ENCODE data around the gene PGAP6. TPM values are rescaled to one million over a fixed set of nuclear protein-coding genes. Genes with fewer than 3 reads are reported as not detected.
A peak's percentile ranks its signal among the peaks of the same experiment; 100 is the strongest.

PGAP6 gene
- total and polyA plus RNA-seq, 2 of the 8 experiments (the other 6 are each of a cell fraction or from before 2014, with no cell fraction given), result 86.8 to 364 TPM

- Histone ChIP-seq H3K18ac (ENCODE audit: extremely low read depth, low read length) (no peak overlapping the region), H3K23me2 (ENCODE audit: low read depth, low read length) (peaks cover 5% of the 10 kb centered on the region), H4K91ac (replicated peaks; ENCODE audit: insufficient read length, low read length) (no peak overlapping the region), H2BK120ac (replicated peaks; ENCODE audit: low read depth, low read length) (no peak overlapping the region), H4K8ac (ENCODE audit: extremely low read depth, insufficient read depth, low read length) (no peak overlapping the region), H3K4ac (replicated peaks; ENCODE audit: insufficient read length, low read depth, low read length) (no peak overlapping the region), H2BK20ac (ENCODE audit: low read length) (no peak overlapping the region), H3K4me1 (replicated peaks in 1 of 4; ENCODE audit: control insufficient read depth in 3 of 4, insufficient read depth in 4 of 4, low read length in 3 of 4) (peaks cover 0 to 26% (median 13%) of the 10 kb centered on the region in 4 experiments; a peak in 6 of 7 replicates), H4K20me1 (replicated peaks in 1 of 2; ENCODE audit: control insufficient read depth in 1 of 2, insufficient read depth in 2 of 2, low read length in 2 of 2) (peaks cover 2 to 21% of the 10 kb centered on the region in 2 experiments), H3K9me3 (ENCODE audit: insufficient read depth in 2 of 2, low read depth in 1 of 2, low read length in 1 of 2) (no peaks in the 10 kb centered on the region), H3K36me3 (ENCODE audit: control insufficient read depth in 2 of 4, insufficient read depth in 4 of 4, low read length in 3 of 4) (peaks cover 7 to 18% (median 14%) of the 10 kb centered on the region in 4 experiments; a peak in 6 of 8 replicates), H3K4me3 (ENCODE audit: extremely low read depth in 1 of 4, insufficient read depth in 2 of 4, low read depth in 3 of 4, low read length in 4 of 4) (no peak overlapping the region), H3K27ac (ENCODE audit: low read depth, low read length) (no peak overlapping the region), H3K14ac (ENCODE audit: insufficient read length) (no peak overlapping the region), H3K9ac (replicated peaks in 1 of 4; ENCODE audit: extremely low read depth in 1 of 4, low read depth in 3 of 4, low read length in 3 of 4) (no peak overlapping the region; a peak in 1 of 7 replicates), H3K79me2 (ENCODE audit: control insufficient read depth in 1 of 2, insufficient read depth in 2 of 2, low read length in 2 of 2) (no peaks in the 10 kb centered on the region; a peak in 1 of 4 replicates), H3K56ac (replicated peaks; ENCODE audit: insufficient read length, low read depth, low read length) (no peak overlapping the region), H3K27me3 (replicated peaks in 1 of 4; ENCODE audit: control insufficient read depth in 3 of 4, extremely low read depth in 1 of 4, insufficient read depth in 3 of 4, low read length in 3 of 4) (no peaks in the 10 kb centered on the region), H2AK5ac (ENCODE audit: low read depth, low read length) (peak overlapping the region; percentile 79; the same call in 1 of the 2 replicates), H3K4me2 (ENCODE audit: insufficient read depth in 1 of 2, low read depth in 2 of 2, low read length in 2 of 2) (peak overlapping the region in 1 of 2 experiments; percentile 32; a peak in 2 of 4 replicates), H2BK15ac (ENCODE audit: low read length) (peak overlapping the region; percentile 29; the same call in 1 of the 2 replicates), H2AFZ (ENCODE audit: low read length) (no peak overlapping the region), H2BK12ac (ENCODE audit: low read depth, low read length) (peak overlapping the region; percentile 87; the same call in 1 of the 2 replicates), H3K23ac (ENCODE audit: insufficient read length) (no peak overlapping the region), H3K79me1 (ENCODE audit: low read depth, low read length) (no peaks in the 10 kb centered on the region; the same call in 1 of the 2 replicates), H4K5ac (ENCODE audit: insufficient read length, low read depth, low read length) (no peak overlapping the region), H2BK5ac (ENCODE audit: low read depth, low read length) (peak overlapping the region; percentile 71; the same call in 1 of the 2 replicates)
- 88% methylated on average over 24 of the region's 24 CpGs; no CpG with 5 or more reads in 1 of the 2 experiments for WGBS, 2 experiments (ENCODE audit: extremely low coverage in 1 of 2, insufficient coverage in 1 of 2, insufficient read length in 1 of 2, insufficient replicate concordance in 2 of 2, low coverage in 1 of 2, low lambda C conversion rate in 2 of 2, missing lambda C conversion rate in 1 of 2)
- ChIA-PET CTCF (ENCODE audit: partially characterized antibody) (interaction anchor here (0.5 to 1.7 kb wide), 7 partner anchors 8 to 249 kb away, joined by 3 to 9 read pairs (median 4); no protein-coding TSS in a partner anchor), POLR2A (ENCODE audit: partially characterized antibody) (interaction anchor here (0.7 to 6.7 kb wide), 13 partner anchors 8 to 251 kb away, joined by 3 to 67 read pairs (median 4); partner anchors contain the start of genes MRPL28, RAB11FIP3 and WDR90)
- TF ChIP-seq RAD21 (IDR thresholded peaks at IDR 0.05 in 1 of 2, conservative IDR thresholded peaks at IDR 0.05 in 1 of 2; ENCODE audit: low read depth in 2 of 2, low read length in 2 of 2) (peak in 1 of 2 experiments; percentile 6; a peak in 1 of 4 replicates), SAP30 (IDR thresholded peaks at IDR 0.05; ENCODE audit: insufficient read depth, insufficient replicate concordance, low read length) (no peak), BRCA1 (IDR thresholded peaks at IDR 0.05; ENCODE audit: low read depth, low read length) (no peak), CTCF (IDR thresholded peaks at IDR 0.05; ENCODE audit: control extremely low read depth in 1 of 3, insufficient read depth in 1 of 3, low read depth in 1 of 3, low read length in 3 of 3) (peak in 1 of 3 experiments; percentile 38; a peak in 1 of 4 replicates), POLR2A (IDR thresholded peaks at IDR 0.05; ENCODE audit: control extremely low read depth in 1 of 2, low read depth in 2 of 2, low read length in 2 of 2) (0 out of 3 replicates have a peak, but pooled peaks of 1 of the 2 experiments have one; percentile 22)
- peak in 1 of 2 experiments; percentile 68 for DNase-seq (ENCODE audit: low read depth in 1 of 2, low spot score in 2 of 2)
- no peak for FAIRE-seq
Measured at GRCh38 chr16:398561-399339, 17.0 kb upstream of the PGAP6 start.

All from H1 (cell line).